ENCODE data around the gene ASB13.

The ASB13 gene

GRCh38 chr10:5601826-5602495 is 64.4 kb downstream of the ASB13 start:
- no peak overlapping the region for H3K4me3 ChIP-seq (replicated peaks; ENCODE audit: low read depth, low read length)
- no peaks in the 10 kb centered on the region for H3K36me3 ChIP-seq (ENCODE audit: control insufficient read depth, insufficient read depth, low read length)
- no peaks in the 10 kb centered on the region; the same call in 1 of the 2 replicates for H3K27me3 ChIP-seq (replicated peaks; ENCODE audit: control insufficient read depth, insufficient read depth, low read length)
- no peak for TF ChIP-seq CTCF (IDR thresholded peaks at IDR 0.05; ENCODE audit: insufficient read depth, low read length, poor library complexity, severe bottlenecking)
- DNase-seq (ENCODE audit: extremely low read depth, insufficient read length): no peak

- Histone ChIP-seq H3K4me3 (replicated peaks; ENCODE audit: low read depth, low read length) (no peak overlapping the region), H3K36me3 (ENCODE audit: control insufficient read depth, insufficient read depth, low read length) (no peaks in the 10 kb centered on the region), H3K27me3 (replicated peaks; ENCODE audit: control insufficient read depth, insufficient read depth, low read length) (peaks cover 1% of the 10 kb centered on the region; the same call in 1 of the 2 replicates)
- no peak for DNase-seq (ENCODE audit: extremely low read depth, insufficient read length)
- TF ChIP-seq CTCF (IDR thresholded peaks at IDR 0.05; ENCODE audit: insufficient read depth, low read length, poor library complexity, severe bottlenecking): no peak
Measured at GRCh38 chr10:5600908-5601307, 65.5 kb downstream of the ASB13 start.

GRCh38 chr10:5599613-5600520 is 66.5 kb downstream of the ASB13 start:
- Histone ChIP-seq H3K4me3 (replicated peaks; ENCODE audit: low read depth, low read length) (no peak overlapping the region), H3K36me3 (ENCODE audit: control insufficient read depth, insufficient read depth, low read length) (no peaks in the 10 kb centered on the region), H3K27me3 (replicated peaks; ENCODE audit: control insufficient read depth, insufficient read depth, low read length) (peaks cover 1% of the 10 kb centered on the region; the same call in 1 of the 2 replicates)
- DNase-seq (ENCODE audit: extremely low read depth, insufficient read length): no peak
- TF ChIP-seq CTCF (IDR thresholded peaks at IDR 0.05; ENCODE audit: insufficient read depth, low read length, poor library complexity, severe bottlenecking): no peak

GRCh38 chr10:5598085-5598690 is 68.2 kb downstream of the ASB13 start:
- peaks cover 1% of the 10 kb centered on the region; the same call in 1 of the 2 replicates for H3K27me3 ChIP-seq (replicated peaks; ENCODE audit: control insufficient read depth, insufficient read depth, low read length)
- no peak for DNase-seq (ENCODE audit: extremely low read depth, insufficient read length)
- H3K4me3 ChIP-seq (replicated peaks; ENCODE audit: low read depth, low read length): no peak overlapping the region
- no peak for TF ChIP-seq CTCF (IDR thresholded peaks at IDR 0.05; ENCODE audit: insufficient read depth, low read length, poor library complexity, severe bottlenecking)
- no peaks in the 10 kb centered on the region for H3K36me3 ChIP-seq (ENCODE audit: control insufficient read depth, insufficient read depth, low read length)

- no peak for DNase-seq (ENCODE audit: extremely low read depth, insufficient read length)
- TF ChIP-seq CTCF (IDR thresholded peaks at IDR 0.05; ENCODE audit: insufficient read depth, low read length, poor library complexity, severe bottlenecking): no peak
- no peak overlapping the region for H3K4me3 ChIP-seq (replicated peaks; ENCODE audit: low read depth, low read length)
- H3K36me3 ChIP-seq (ENCODE audit: control insufficient read depth, insufficient read depth, low read length): no peaks in the 10 kb centered on the region
- H3K27me3 ChIP-seq (replicated peaks; ENCODE audit: control insufficient read depth, insufficient read depth, low read length): peaks cover 5% of the 10 kb centered on the region
Measured at GRCh38 chr10:5596611-5597341, 69.6 kb downstream of the ASB13 start.

Measured in GM06990 (cell line).